Lower leg skin (tissue), 4 donors: ENCODE results near the gene RAB3GAP1. TPM values are rescaled to one million over a fixed set of nuclear protein-coding genes. Genes with fewer than 3 reads are reported as not detected.

Experiments
- DNase-seq, 2 donors: peaks; one replicate each; pipeline ENCODE4 v3.0.0-alpha.2; 2019; ENCODE audit warnings: low spot score in 2 of 2
- H3K4me3 ChIP-seq: fragments of 200-600 bp; sonication (generic); 2 replicates; pipeline ENCODE4 v1.5.1; 2017; ENCODE audit warnings: mild to moderate bottlenecking, low read depth; ENCODE audit not compliant: poor library complexity, severe bottlenecking
- POLR2A ChIP-seq, 2 donors: fragments of 450-650 bp; IDR thresholded peaks; one replicate each; pipeline ENCODE4 v1.6.1; 2016 to 2017; ENCODE audit warnings: antibody characterized with exemption in 2 of 2, mild to moderate bottlenecking in 1 of 2, moderate library complexity in 1 of 2
- WGBS, 2 donors: methylation state at CpG; one replicate each; pipeline ENCODE4 v1.1.5; 2018; 5-methylcytosine and 5-hydroxymethylcytosine counted together
- intact Hi-C: fragments of 100-400 bp; cut with DNase I; formaldehyde crosslinking; loops from one replicate; pipeline ENCODE4 v1.15.0; 2023; ENCODE audit warnings: low total_unique reads
- total RNA-seq, 4 donors: library from RNA; depleted of rRNA; stranded (reverse); fragments of >200 nt; gene quantifications; one replicate each; pipeline ENCODE4 v1.1.0, GENCODE V29; 2016
- TF ChIP-seq, protein P1 (sequence below), 3 donors: fragments of 450-650 bp; IDR thresholded peaks; one replicate each; pipeline ENCODE4 v1.5.1; 2016; ENCODE audit warnings: antibody characterized with exemption in 3 of 3, mild to moderate bottlenecking in 3 of 3, moderate library complexity in 2 of 3

The RAB3GAP1 gene
- total RNA-seq, 4 donors from 2014 or later = 50.8 to 57.5 (median 52.4) TPM

DNA sequence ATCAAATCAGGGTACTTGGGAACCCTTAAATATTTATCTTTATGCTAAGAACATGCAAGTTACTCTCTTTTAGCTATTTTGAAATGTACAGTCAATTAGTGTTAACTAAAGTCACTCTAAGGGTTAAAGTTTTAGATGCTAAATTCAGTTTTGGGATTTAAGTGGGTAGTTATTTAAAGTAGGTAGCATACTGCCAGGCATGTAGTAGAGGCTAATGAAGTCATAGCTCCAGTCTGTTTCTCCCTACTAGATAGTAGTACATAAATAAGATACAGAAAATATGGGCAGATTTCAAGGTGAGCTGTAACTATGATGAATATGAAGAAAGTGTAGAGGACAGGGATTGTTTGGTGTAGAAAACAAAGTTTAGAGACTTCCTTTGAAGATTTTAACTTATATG is 7.5 kb downstream of the RAB3GAP1 start:
- intact Hi-C loops = loop anchor here (5.0 kb wide), 1 partner anchor 532 kb away; no protein-coding TSS in a partner anchor
- TF ChIP-seq POLR2A (IDR thresholded peaks at IDR 0.05) = no peak
- TF ChIP-seq, protein P1, sequence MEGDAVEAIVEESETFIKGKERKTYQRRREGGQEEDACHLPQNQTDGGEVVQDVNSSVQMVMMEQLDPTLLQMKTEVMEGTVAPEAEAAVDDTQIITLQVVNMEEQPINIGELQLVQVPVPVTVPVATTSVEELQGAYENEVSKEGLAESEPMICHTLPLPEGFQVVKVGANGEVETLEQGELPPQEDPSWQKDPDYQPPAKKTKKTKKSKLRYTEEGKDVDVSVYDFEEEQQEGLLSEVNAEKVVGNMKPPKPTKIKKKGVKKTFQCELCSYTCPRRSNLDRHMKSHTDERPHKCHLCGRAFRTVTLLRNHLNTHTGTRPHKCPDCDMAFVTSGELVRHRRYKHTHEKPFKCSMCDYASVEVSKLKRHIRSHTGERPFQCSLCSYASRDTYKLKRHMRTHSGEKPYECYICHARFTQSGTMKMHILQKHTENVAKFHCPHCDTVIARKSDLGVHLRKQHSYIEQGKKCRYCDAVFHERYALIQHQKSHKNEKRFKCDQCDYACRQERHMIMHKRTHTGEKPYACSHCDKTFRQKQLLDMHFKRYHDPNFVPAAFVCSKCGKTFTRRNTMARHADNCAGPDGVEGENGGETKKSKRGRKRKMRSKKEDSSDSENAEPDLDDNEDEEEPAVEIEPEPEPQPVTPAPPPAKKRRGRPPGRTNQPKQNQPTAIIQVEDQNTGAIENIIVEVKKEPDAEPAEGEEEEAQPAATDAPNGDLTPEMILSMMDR (IDR thresholded peaks at IDR 0.05) = no peak
- DNase-seq = no peak
- no peak overlapping the region for H3K4me3 ChIP-seq

DNA sequence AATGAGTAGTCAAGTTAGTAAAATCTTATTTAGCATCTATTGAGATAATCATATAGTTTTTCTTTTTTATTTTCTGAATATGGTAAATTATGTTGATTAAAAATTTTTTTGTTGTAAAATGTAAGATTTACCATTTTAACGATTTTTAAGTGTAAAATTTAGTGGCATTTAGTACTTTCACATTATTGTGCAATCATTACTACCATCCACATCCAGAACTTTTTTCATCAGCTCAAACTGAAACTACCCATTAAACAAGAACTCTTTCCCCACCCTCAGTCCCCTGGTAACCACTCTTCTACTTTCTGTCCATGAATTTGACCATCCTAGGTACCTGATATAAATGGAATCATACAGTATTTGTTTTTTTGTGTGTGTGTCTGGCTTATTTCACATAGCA is 11.1 kb downstream of the RAB3GAP1 start:
- TF ChIP-seq, protein P1 (IDR thresholded peaks at IDR 0.05) = no peak
- TF ChIP-seq POLR2A (IDR thresholded peaks at IDR 0.05) = no peak
- DNase-seq = no peak

DNA sequence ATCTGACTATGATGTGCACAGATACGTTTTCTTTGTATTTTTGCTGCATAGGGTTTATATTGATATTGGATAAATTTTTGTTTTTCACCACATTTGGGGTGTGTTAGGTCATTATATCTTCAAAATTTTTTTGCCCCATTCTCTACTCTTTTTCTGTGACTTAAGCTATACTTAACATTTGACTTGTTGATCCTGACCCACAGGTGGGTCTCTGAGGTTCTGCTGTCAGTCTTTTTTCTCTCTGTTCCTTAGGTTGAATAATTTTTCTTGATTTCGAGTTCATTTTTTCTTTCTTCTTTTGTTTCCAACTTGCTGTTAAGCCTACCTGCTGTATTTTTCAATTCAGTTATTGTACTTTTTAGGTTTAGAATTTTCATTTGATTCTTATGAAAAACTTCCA is 12.1 kb downstream of the RAB3GAP1 start:
- H3K4me3 ChIP-seq = no peak overlapping the region
- intact Hi-C loops = no loop called here
- DNase-seq = no peak
- TF ChIP-seq, protein P1 (IDR thresholded peaks at IDR 0.05) = no peak
- TF ChIP-seq POLR2A (IDR thresholded peaks at IDR 0.05) = no peak
- 92 to 97% methylated on average over 2 of the region's 2 CpGs for WGBS, 2 donors

More for the DNA sequence above, 11.1 kb downstream of the RAB3GAP1 start:
- no peak overlapping the region for H3K4me3 ChIP-seq
- WGBS, 2 donors = 82 to 86% methylated on average over 1 of the region's 1 CpG
- intact Hi-C loops = no loop called here

DNA sequence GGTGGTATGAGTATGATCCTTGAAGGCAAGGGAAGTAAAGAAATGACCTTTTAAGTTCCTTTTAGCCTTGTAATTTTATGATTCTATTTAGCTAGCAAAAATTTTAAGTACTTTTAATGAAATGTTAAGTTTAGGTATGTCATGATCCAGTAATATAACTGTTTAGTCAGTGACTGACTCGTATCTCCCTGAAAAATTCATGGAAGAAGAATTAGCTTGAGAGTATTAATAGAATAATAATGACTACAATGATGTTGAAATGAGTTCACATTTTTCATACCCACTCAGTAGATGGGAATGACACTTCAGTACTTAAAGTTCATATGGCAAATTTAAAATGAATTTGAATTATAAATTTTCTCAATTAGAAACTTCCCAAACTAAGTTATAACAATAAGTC is 14.6 kb downstream of the RAB3GAP1 start:
- intact Hi-C loops = no loop called here
- H3K4me3 ChIP-seq = no peak overlapping the region
- 71 to 77% methylated on average over 1 of the region's 1 CpG for WGBS, 2 donors
- TF ChIP-seq, protein P1 (IDR thresholded peaks at IDR 0.05) = no peak
- TF ChIP-seq POLR2A (IDR thresholded peaks at IDR 0.05) = no peak
- DNase-seq = no peak

DNA sequence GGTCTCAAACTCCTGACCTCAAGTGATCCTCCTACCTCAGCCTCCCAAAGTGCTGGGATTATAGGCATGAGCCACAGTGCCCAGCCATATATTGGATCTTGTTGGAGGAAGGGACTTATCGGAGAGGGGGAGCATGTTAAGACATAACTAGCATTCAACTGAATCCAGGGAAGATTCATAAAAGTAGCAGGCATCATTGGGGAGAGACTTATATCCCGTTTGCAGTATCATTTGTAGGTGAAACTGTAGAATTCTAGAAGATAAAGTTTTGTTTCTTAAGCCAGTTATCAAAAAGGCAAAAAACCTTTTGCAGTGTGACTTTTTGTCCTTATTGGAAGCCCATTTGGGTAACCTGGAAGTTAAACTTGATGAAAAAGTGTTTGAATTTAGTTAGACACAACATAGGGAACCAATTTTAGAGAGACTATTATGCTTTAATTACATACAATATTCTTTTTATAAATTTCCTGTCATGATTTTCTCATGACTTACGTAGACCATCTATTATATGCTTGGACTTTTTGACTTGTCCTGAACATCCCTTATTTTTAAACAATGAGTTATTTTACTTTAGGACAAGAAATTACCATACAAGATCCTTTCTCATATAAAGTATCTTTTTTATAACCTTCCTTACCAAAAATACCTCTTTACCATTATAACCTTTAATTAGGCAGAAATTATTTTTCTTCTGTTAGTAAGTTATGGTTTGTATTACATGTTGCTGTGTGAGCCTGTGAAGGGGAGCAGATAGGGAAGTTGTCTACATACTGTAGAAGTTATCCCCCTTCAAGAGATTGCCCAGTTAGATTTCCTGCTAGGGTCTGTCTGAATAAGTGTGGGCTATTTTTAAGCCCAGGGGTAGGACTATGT is 20.3 kb downstream of the RAB3GAP1 start:
- WGBS, 2 donors = 95 to 97% methylated on average over 3 of the region's 3 CpGs
- intact Hi-C loops = no loop called here
- DNase-seq = no peak
- TF ChIP-seq POLR2A (IDR thresholded peaks at IDR 0.05) = no peak
- TF ChIP-seq, protein P1 (IDR thresholded peaks at IDR 0.05) = no peak
- H3K4me3 ChIP-seq = no peak overlapping the region
